ENCODE results near the gene LRP1.

LRP1 gene

DNA sequence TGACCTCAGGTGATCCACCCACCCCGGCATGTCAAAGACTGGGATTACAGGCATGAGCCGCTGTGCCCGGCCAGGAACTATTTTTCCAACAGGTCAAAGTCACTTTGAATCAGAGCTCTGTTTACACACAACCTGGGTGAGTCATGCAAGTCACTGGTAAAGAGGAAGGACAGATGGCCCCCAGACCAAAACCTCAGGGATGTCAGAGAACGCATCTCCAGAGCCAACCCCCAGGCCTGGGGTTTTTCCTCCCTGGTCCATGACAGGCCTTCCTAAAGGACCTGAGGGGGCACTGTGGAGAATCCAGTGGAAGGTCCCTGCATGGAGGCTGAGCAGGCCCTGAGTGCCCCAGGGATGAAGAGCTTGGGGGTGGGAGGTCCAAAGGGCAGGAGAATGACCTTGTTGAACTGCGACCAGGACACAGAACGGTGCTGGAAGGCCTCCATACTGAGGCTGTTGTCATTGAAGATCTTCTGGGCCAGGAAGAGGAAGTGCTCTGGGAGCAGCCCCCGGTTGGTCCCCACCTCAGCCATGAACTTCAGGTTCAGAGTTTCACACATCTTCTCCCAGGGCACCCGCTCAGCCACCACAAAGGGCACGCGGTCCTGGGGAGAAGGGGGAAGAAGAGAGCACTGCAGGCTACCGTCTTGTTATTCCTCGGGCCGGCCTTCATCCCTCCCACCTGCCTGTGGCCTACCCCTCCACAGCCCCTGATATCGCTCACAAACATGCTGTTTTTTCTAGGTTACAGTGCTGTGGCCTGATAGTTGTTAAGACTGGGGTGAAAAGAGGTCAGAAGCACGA is 26.2 kb upstream of the LRP1 start:
- H3K4me2 ChIP-seq (ENCODE audit: low read depth, low read length, poor library complexity, severe bottlenecking) = no peak overlapping the region
- no peaks in the 10 kb centered on the region for H3K9me2 ChIP-seq (replicated peaks; ENCODE audit: low read depth, low read length)
- no peaks in the 10 kb centered on the region for H3K27me3 ChIP-seq (ENCODE audit: insufficient read depth, low read length, poor library complexity, severe bottlenecking)
- H3K9ac ChIP-seq (ENCODE audit: low read depth, low read length, poor library complexity, severe bottlenecking) = no peak overlapping the region
- H3K9me3 ChIP-seq (ENCODE audit: insufficient read depth, low read depth, low read length) = no peaks in the 10 kb centered on the region
- H4K20me1 ChIP-seq (ENCODE audit: insufficient read depth, low read length, poor library complexity, severe bottlenecking) = no peaks in the 10 kb centered on the region
- no peaks in the 10 kb centered on the region for H3F3A ChIP-seq (ENCODE audit: low read depth)
- TF ChIP-seq, protein P1, sequence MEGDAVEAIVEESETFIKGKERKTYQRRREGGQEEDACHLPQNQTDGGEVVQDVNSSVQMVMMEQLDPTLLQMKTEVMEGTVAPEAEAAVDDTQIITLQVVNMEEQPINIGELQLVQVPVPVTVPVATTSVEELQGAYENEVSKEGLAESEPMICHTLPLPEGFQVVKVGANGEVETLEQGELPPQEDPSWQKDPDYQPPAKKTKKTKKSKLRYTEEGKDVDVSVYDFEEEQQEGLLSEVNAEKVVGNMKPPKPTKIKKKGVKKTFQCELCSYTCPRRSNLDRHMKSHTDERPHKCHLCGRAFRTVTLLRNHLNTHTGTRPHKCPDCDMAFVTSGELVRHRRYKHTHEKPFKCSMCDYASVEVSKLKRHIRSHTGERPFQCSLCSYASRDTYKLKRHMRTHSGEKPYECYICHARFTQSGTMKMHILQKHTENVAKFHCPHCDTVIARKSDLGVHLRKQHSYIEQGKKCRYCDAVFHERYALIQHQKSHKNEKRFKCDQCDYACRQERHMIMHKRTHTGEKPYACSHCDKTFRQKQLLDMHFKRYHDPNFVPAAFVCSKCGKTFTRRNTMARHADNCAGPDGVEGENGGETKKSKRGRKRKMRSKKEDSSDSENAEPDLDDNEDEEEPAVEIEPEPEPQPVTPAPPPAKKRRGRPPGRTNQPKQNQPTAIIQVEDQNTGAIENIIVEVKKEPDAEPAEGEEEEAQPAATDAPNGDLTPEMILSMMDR (conservative IDR thresholded peaks at IDR 0.05; ENCODE audit: low read length) = no peak
- TF ChIP-seq EZH2phosphoT487 (IDR thresholded peaks at IDR 0.05; ENCODE audit: borderline replicate concordance) = no peak
- no peak overlapping the region for H3K4me3 ChIP-seq (ENCODE audit: low read length, poor library complexity, severe bottlenecking)
- H3K36me3 ChIP-seq (ENCODE audit: insufficient read depth, low read length) = peaks cover 11% of the 10 kb centered on the region; the same call in 1 of the 2 replicates
- no peak overlapping the region for H2AFZ ChIP-seq (ENCODE audit: low read length)
- peaks cover 8% of the 10 kb centered on the region for H3K4me1 ChIP-seq (ENCODE audit: insufficient read depth, low read length, poor library complexity, severe bottlenecking)
- no peaks in the 10 kb centered on the region for H3K79me2 ChIP-seq (ENCODE audit: insufficient read depth, low read length)

- Histone ChIP-seq H3K36me3 (ENCODE audit: insufficient read depth, low read length) (peaks cover 11% of the 10 kb centered on the region; the same call in 1 of the 2 replicates), H3K9me3 (ENCODE audit: insufficient read depth, low read depth, low read length) (no peaks in the 10 kb centered on the region), H2AFZ (ENCODE audit: low read length) (no peak overlapping the region), H3K79me2 (ENCODE audit: insufficient read depth, low read length) (peaks cover 7% of the 10 kb centered on the region; the same call in 1 of the 2 replicates), H4K20me1 (ENCODE audit: insufficient read depth, low read length, poor library complexity, severe bottlenecking) (no peaks in the 10 kb centered on the region), H3K9me2 (replicated peaks; ENCODE audit: low read depth, low read length) (no peaks in the 10 kb centered on the region), H3K4me1 (ENCODE audit: insufficient read depth, low read length, poor library complexity, severe bottlenecking) (peaks cover 8% of the 10 kb centered on the region), H3K4me2 (ENCODE audit: low read depth, low read length, poor library complexity, severe bottlenecking) (no peak overlapping the region), H3K9ac (ENCODE audit: low read depth, low read length, poor library complexity, severe bottlenecking) (no peak overlapping the region), H3F3A (ENCODE audit: low read depth) (no peaks in the 10 kb centered on the region), H3K4me3 (ENCODE audit: low read length, poor library complexity, severe bottlenecking) (no peak overlapping the region), H3K27me3 (ENCODE audit: insufficient read depth, low read length, poor library complexity, severe bottlenecking) (no peaks in the 10 kb centered on the region)
- TF ChIP-seq EZH2phosphoT487 (IDR thresholded peaks at IDR 0.05; ENCODE audit: borderline replicate concordance) = no peak
- TF ChIP-seq, protein P1 (conservative IDR thresholded peaks at IDR 0.05; ENCODE audit: low read length) = no peak
Observed at GRCh38 chr12:57103856-57104255, 24.4 kb upstream of the LRP1 start.

GRCh38 chr12:57104292-57104910 is 23.9 kb upstream of the LRP1 start:
- no peaks in the 10 kb centered on the region for H3K27me3 ChIP-seq (ENCODE audit: insufficient read depth, low read length, poor library complexity, severe bottlenecking)
- H3F3A ChIP-seq (ENCODE audit: low read depth) = no peaks in the 10 kb centered on the region
- peaks cover 11% of the 10 kb centered on the region; the same call in 1 of the 2 replicates for H3K36me3 ChIP-seq (ENCODE audit: insufficient read depth, low read length)
- H3K9ac ChIP-seq (ENCODE audit: low read depth, low read length, poor library complexity, severe bottlenecking) = no peak overlapping the region
- peaks cover 9% of the 10 kb centered on the region; the same call in 1 of the 2 replicates for H3K79me2 ChIP-seq (ENCODE audit: insufficient read depth, low read length)
- no peaks in the 10 kb centered on the region for H3K9me3 ChIP-seq (ENCODE audit: insufficient read depth, low read depth, low read length)
- TF ChIP-seq EZH2phosphoT487 (IDR thresholded peaks at IDR 0.05; ENCODE audit: borderline replicate concordance) = no peak
- TF ChIP-seq, protein P1 (conservative IDR thresholded peaks at IDR 0.05; ENCODE audit: low read length) = no peak
- H3K4me3 ChIP-seq (ENCODE audit: low read length, poor library complexity, severe bottlenecking) = no peak overlapping the region
- H3K4me2 ChIP-seq (ENCODE audit: low read depth, low read length, poor library complexity, severe bottlenecking) = no peak overlapping the region
- H3K9me2 ChIP-seq (replicated peaks; ENCODE audit: low read depth, low read length) = no peaks in the 10 kb centered on the region
- H4K20me1 ChIP-seq (ENCODE audit: insufficient read depth, low read length, poor library complexity, severe bottlenecking) = no peaks in the 10 kb centered on the region
- no peak overlapping the region for H2AFZ ChIP-seq (ENCODE audit: low read length)
- H3K4me1 ChIP-seq (ENCODE audit: insufficient read depth, low read length, poor library complexity, severe bottlenecking) = peaks cover 5% of the 10 kb centered on the region

Measured in Loucy (cell line).